HCT116 (cell line): ENCODE measurements around the gene LRBA. TPM values are rescaled to one million over a fixed set of nuclear protein-coding genes. Genes with fewer than 3 reads are reported as not detected.

Source experiments
- ATAC-seq: fragments of 200-7000 bp; cut with Tn5 transposase; 2 replicates; pipeline ENCODE4 v1.9.1; 2020; ENCODE audit warnings: mild to moderate bottlenecking, moderate library complexity
- BruUV-seq: library from RNA; stranded (reverse); fragments of 400-500 nt; replicated peaks from 2 replicates; lab custom pipeline; 2021; lab: Mats Ljungman, UMichigan
- CTCF ChIA-PET: fragments of 300-600 bp; sonication (Branson Sonifier 250); formaldehyde crosslinking; loops from one replicate; lab custom pipeline; 2021; ENCODE audit warnings: antibody characterized with exemption; lab: Charles Lee
- POLR2A ChIA-PET: fragments of 300-600, 350-600 bp; sonication (Branson Sonifier 250); formaldehyde crosslinking; loops from one replicate; lab custom pipeline; 2021; ENCODE audit warnings: antibody characterized with exemption; lab: Charles Lee
- RAD21 ChIA-PET, 2 experiments: fragments of 300-600 bp; sonication (Branson Sonifier 250); formaldehyde crosslinking; loops; one replicate each; lab custom pipeline; 2023; ENCODE audit warnings: low total read pairs in 2 of 2; ENCODE audit not compliant: uncharacterized antibody in 2 of 2, unreplicated experiment in 2 of 2, low non-redundant PET in 1 of 2; lab: Charles Lee
- DNase-seq: peaks from one replicate; pipeline ENCODE4 v3.0.0-alpha.2; 2010; ENCODE audit warnings: low read depth, low spot score
- H2AFZ ChIP-seq: fragments of 200-600 bp; shearing (Covaris generic), sonication (generic); 2 replicates; pipeline ENCODE4 v1.6.1; 2017; ENCODE audit warnings: low read depth, mixed run types, mixed read lengths, antibody characterized with exemption, low read length; ENCODE audit not compliant: poor library complexity, severe bottlenecking
- H3K27ac ChIP-seq: 2 replicates; pipeline ENCODE4 v1.5.1; 2012; ENCODE audit warnings: low read depth, low read length
- H3K27me3 ChIP-seq: fragments of 200-600 bp; sonication (generic); 2 replicates; pipeline ENCODE4 v1.6.1; 2016; ENCODE audit warnings: mixed run types, low read length, mixed read lengths; ENCODE audit not compliant: insufficient read depth
- H3K36me3 ChIP-seq, 2 experiments: fragments of 200-500 bp in 1 of 2; fragments of 200-600 bp in 1 of 2; sonication (Bioruptor generic) in 1 of 2; sonication (generic) in 1 of 2; 2 replicates each; pipeline versions ENCODE4 v1.5.1 to v1.6.1; 2014 to 2016; ENCODE audit warnings: low read length in 2 of 2, inconsistent platforms in 1 of 2, mixed read lengths in 1 of 2, mixed run types in 1 of 2; ENCODE audit not compliant: insufficient read depth in 2 of 2, control insufficient read depth in 1 of 2
- H3K4me1 ChIP-seq, 2 experiments: fragments of 200-600 bp in 1 of 2; sonication (generic) in 1 of 2; 2 replicates each; pipeline versions ENCODE4 v1.5.1 to v1.6.1; 2012 to 2017; ENCODE audit warnings: low read length in 2 of 2, inconsistent platforms in 1 of 2, mild to moderate bottlenecking in 1 of 2, mixed read lengths in 1 of 2, mixed run types in 1 of 2, moderate library complexity in 1 of 2; ENCODE audit not compliant: insufficient read depth in 2 of 2, control insufficient read depth in 1 of 2
- H3K4me2 ChIP-seq: fragments of 200-600 bp; sonication (generic); 2 replicates; pipeline ENCODE4 v1.6.1; 2017; ENCODE audit warnings: mixed run types, low read length, mixed read lengths
- H3K4me3 ChIP-seq, 2 experiments: fragments of 200-600 bp in 1 of 2; sonication (generic) in 1 of 2; replicated peaks in 1 of 2; 2 replicates each; pipeline ENCODE4 v1.5.1; 2011 to 2016; ENCODE audit warnings: low read length in 2 of 2, control low read depth in 1 of 2, low read depth in 1 of 2, mild to moderate bottlenecking in 1 of 2, mixed read lengths in 1 of 2, mixed run types in 1 of 2
- H3K79me2 ChIP-seq: fragments of 200-600 bp; sonication (generic); 2 replicates; pipeline ENCODE4 v1.6.1; 2017; ENCODE audit warnings: mild to moderate bottlenecking, mixed run types, low read length, moderate library complexity, mixed read lengths; ENCODE audit not compliant: insufficient read depth
- H3K9ac ChIP-seq: fragments of 200-600 bp; sonication (generic); 2 replicates; pipeline ENCODE4 v1.6.1; 2016; ENCODE audit warnings: low read length, mixed read lengths
- H3K9me2 ChIP-seq: fragments of 200-600 bp; sonication (generic), shearing (Covaris generic); 2 replicates; pipeline ENCODE4 v1.6.1; 2017; ENCODE audit warnings: mixed run types, mild to moderate bottlenecking, moderate library complexity; ENCODE audit not compliant: insufficient read depth
- H3K9me3 ChIP-seq, 2 experiments: fragments of 200-500 bp in 1 of 2; fragments of 200-600 bp in 1 of 2; sonication (Bioruptor generic) in 1 of 2; sonication (generic) in 1 of 2; 2 replicates each; pipeline ENCODE4 v1.6.1; 2014 to 2017; ENCODE audit warnings: low read length in 2 of 2, mixed read lengths in 2 of 2, inconsistent platforms in 1 of 2, low read depth in 1 of 2, mild to moderate bottlenecking in 1 of 2, mixed run types in 1 of 2, moderate library complexity in 1 of 2; ENCODE audit not compliant: control insufficient read depth in 1 of 2, insufficient read depth in 1 of 2
- H4K20me1 ChIP-seq: fragments of 200-600 bp; sonication (generic), shearing (Covaris generic); 2 replicates; pipeline ENCODE4 v1.6.1; 2017; ENCODE audit warnings: mixed run types, mild to moderate bottlenecking, moderate library complexity; ENCODE audit not compliant: insufficient read depth
- EGR1 ChIP-seq: IDR thresholded peaks from 2 replicates; pipeline ENCODE4 v1.6.1; 2012; ENCODE audit warnings: low read depth
- EZH2 ChIP-seq: fragments of 200-600 bp; sonication (generic); IDR thresholded peaks from 2 replicates; pipeline ENCODE4 v1.6.1; 2017; ENCODE audit warnings: antibody characterized with exemption, mixed run types
- JUND ChIP-seq: IDR thresholded peaks from 2 replicates; pipeline ENCODE4 v1.6.1; 2012
- POLR2A ChIP-seq: IDR thresholded peaks from 2 replicates; pipeline ENCODE4 v1.7.0; 2011; ENCODE audit warnings: borderline replicate concordance; ENCODE audit not compliant: insufficient read depth, insufficient read length; ENCODE audit errors: extremely low read depth
- POLR2AphosphoS5 ChIP-seq: IDR thresholded peaks from 2 replicates; pipeline ENCODE4 v1.6.1; 2011; ENCODE audit warnings: mild to moderate bottlenecking, low read depth, low read length, moderate library complexity
- SIN3A ChIP-seq: IDR thresholded peaks from 2 replicates; pipeline ENCODE4 v1.6.1; 2012; ENCODE audit warnings: low read depth
- SP1 ChIP-seq: IDR thresholded peaks from 2 replicates; pipeline ENCODE4 v1.6.1; 2012; ENCODE audit warnings: low read depth
- TCF7L2 ChIP-seq: IDR thresholded peaks from 2 replicates; pipeline ENCODE4 v1.7.0; 2011; ENCODE audit warnings: borderline replicate concordance, inconsistent platforms; ENCODE audit not compliant: insufficient read depth, insufficient read length; ENCODE audit errors: extremely low read depth
- ZFX ChIP-seq: fragments of 450-650 bp; IDR thresholded peaks from 2 replicates; pipeline ENCODE4 v1.6.1; 2017
- intact Hi-C: fragments of 100-400 bp; cut with micrococcal nuclease; formaldehyde crosslinking; loops from 2 replicates; pipeline ENCODE4 v1.10.0; 2022
- total RNA-seq: library from RNA; stranded (reverse); gene quantifications from one replicate; pipeline ENCODE4 v1.2.1, GENCODE V29; 2021; ENCODE audit not compliant: unreplicated experiment

The LRBA gene
- total RNA-seq, 1 experiment from 2014 or later, result 79.8 TPM

DNA sequence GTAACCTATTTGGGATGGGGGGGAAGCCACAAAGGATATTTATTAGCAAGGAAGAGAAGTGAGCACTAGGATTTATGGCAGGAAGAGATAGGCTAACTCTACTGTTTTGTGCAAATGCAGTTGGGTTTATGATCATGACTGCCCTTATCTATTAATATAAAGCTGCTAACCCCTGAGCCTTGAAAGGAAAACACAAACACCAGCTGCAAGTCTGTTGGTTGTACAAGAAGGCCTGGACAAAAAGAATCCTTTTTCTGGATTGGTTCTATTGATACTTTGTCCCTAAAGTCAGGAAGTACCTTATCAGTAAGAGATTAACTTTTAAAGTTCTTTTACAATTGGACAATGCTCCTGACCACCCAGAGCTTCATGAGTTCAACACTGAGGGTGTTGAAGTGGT, 188.8 kb downstream of the LRBA start:
- no TSS peak for BruUV-seq
- ChIA-PET RAD21 (no interaction called here), POLR2A (no interaction called here), CTCF (no interaction called here)
- no peak overlapping the region for H3K4me2 ChIP-seq
- no peaks in the 10 kb centered on the region for H3K27me3 ChIP-seq
- intact Hi-C loops, result no loop called here
- no peak overlapping the region for H2AFZ ChIP-seq
- H3K4me3 ChIP-seq, result no peak overlapping the region
- DNase-seq (no peak), ATAC-seq (no peak)
- no peaks in the 10 kb centered on the region for H3K9me3 ChIP-seq
- no peaks in the 10 kb centered on the region for H3K79me2 ChIP-seq
- no peaks in the 10 kb centered on the region for H3K9me2 ChIP-seq
- H3K4me1 ChIP-seq, result no peaks in the 10 kb centered on the region
- H3K36me3 ChIP-seq, result peaks cover 8 to 16% of the 10 kb centered on the region in 2 experiments; a peak in 2 of 4 replicates
- no peak for TF ChIP-seq SIN3A
- TF ChIP-seq EZH2, result no peak
- TF ChIP-seq JUND, result no peak
- TF ChIP-seq POLR2A, result no peak
- no peak for TF ChIP-seq TCF7L2
- TF ChIP-seq ZFX, result no peak
- TF ChIP-seq EGR1, result no peak
- no peak for TF ChIP-seq POLR2AphosphoS5
- H3K9ac ChIP-seq, result no peak overlapping the region
- H3K27ac ChIP-seq, result no peak overlapping the region
- H4K20me1 ChIP-seq, result no peaks in the 10 kb centered on the region

- TF ChIP-seq SP1 (no peak), SIN3A (no peak)
- DNase-seq, result no peak
These were observed 192.7 kb downstream of the LRBA start for GRCh38 chr4:150822407-150822806.

More at GRCh38 chr4:150822407-150822806, 192.7 kb downstream of the LRBA start:
- no peak overlapping the region for H3K27ac ChIP-seq
- H3K4me2 ChIP-seq, result no peak overlapping the region
- intact Hi-C loops, result no loop called here
- no peak overlapping the region for H3K4me3 ChIP-seq
- H3K9ac ChIP-seq, result no peak overlapping the region
- H3K4me1 ChIP-seq, result no peaks in the 10 kb centered on the region
- no peaks in the 10 kb centered on the region for H3K27me3 ChIP-seq
- CTCF ChIA-PET, result no interaction called here
- no peak for ATAC-seq
- no peak overlapping the region for H2AFZ ChIP-seq
- H3K9me2 ChIP-seq, result no peaks in the 10 kb centered on the region
- RAD21 ChIA-PET, result no interaction called here
- BruUV-seq, result no TSS peak
- H4K20me1 ChIP-seq, result no peaks in the 10 kb centered on the region
- no peaks in the 10 kb centered on the region for H3K9me3 ChIP-seq
- no peaks in the 10 kb centered on the region for H3K79me2 ChIP-seq
- H3K36me3 ChIP-seq, result peaks cover 3 to 10% of the 10 kb centered on the region in 2 experiments; a peak in 1 of 4 replicates
- POLR2A ChIA-PET, result no interaction called here
